GM23338 (cell line): Measurements from ENCODE around the gene ADGRB2. TPM values are rescaled to one million over a fixed set of nuclear protein-coding genes. Genes with fewer than 3 reads are reported as not detected.

Experiments
- CREB1 ChIP-seq: fragments of 250-450 bp; sonication (Bioruptor Pico); IDR thresholded peaks from 2 replicates; pipeline ENCODE4 v1.5.0; 2020; ENCODE audit warnings: low read depth, mild to moderate bottlenecking, moderate library complexity
- ETS1 ChIP-seq: IDR thresholded peaks from 2 replicates; pipeline ENCODE4 v1.6.1; 2016; ENCODE audit warnings: antibody characterized with exemption
- EZH2phosphoT487 ChIP-seq: fragments of 200-600 bp; sonication (generic); IDR thresholded peaks from one replicate; pipeline ENCODE4 v1.8.1; 2018; ENCODE audit warnings: antibody characterized with exemption; ENCODE audit not compliant: unreplicated experiment
- JUNB ChIP-seq: IDR thresholded peaks from one replicate; pipeline ENCODE4 v1.6.1; 2016; ENCODE audit warnings: antibody characterized with exemption; ENCODE audit not compliant: unreplicated experiment
- NANOG ChIP-seq: IDR thresholded peaks from 2 replicates; pipeline ENCODE4 v1.6.1; 2016; ENCODE audit warnings: antibody characterized with exemption, borderline replicate concordance
- REST ChIP-seq: IDR thresholded peaks from one replicate; pipeline ENCODE4 v1.6.1; 2018; ENCODE audit warnings: antibody characterized with exemption; ENCODE audit not compliant: unreplicated experiment
- STAT1 ChIP-seq: IDR thresholded peaks from one replicate; pipeline ENCODE4 v1.6.1; 2016; ENCODE audit warnings: antibody characterized with exemption; ENCODE audit not compliant: unreplicated experiment
- ZNF114 ChIP-seq: fragments of 250-450 bp; sonication (Bioruptor Pico); IDR thresholded peaks from 2 replicates; pipeline ENCODE4 v1.5.0; 2020; ENCODE audit warnings: mild to moderate bottlenecking, moderate library complexity
- ZNF331 ChIP-seq: fragments of 250-450 bp; sonication (Bioruptor Pico); IDR thresholded peaks from 2 replicates; pipeline ENCODE4 v1.5.0; 2020; ENCODE audit warnings: low read depth, mild to moderate bottlenecking, moderate library complexity
- ZNF462 ChIP-seq: fragments of 250-450 bp; sonication (Bioruptor Pico); IDR thresholded peaks from 2 replicates; pipeline ENCODE4 v1.5.0; 2020; ENCODE audit warnings: mild to moderate bottlenecking, moderate library complexity
- polyA plus RNA-seq: library from polyadenylated mRNA; unstranded; fragments of >200 nt; fragmentation: Nextera tagmentation; extraction: Ambion mirVana; gene quantifications from 2 replicates; pipeline ENCODE4 v1.2.1, GENCODE V29; 2016
- total RNA-seq: library from RNA; depleted of rRNA; stranded (reverse); fragments of >200 nt; shearing (Covaris generic); gene quantifications from 2 replicates; pipeline ENCODE4 v1.2.3, GENCODE V29; 2014

The ADGRB2 gene
- total and polyA plus RNA-seq, 2 experiments from 2014 or later, result 8.0 to 27.8 TPM

- TF ChIP-seq ZNF462 (no peak), NANOG (no peak), ZNF331 (CRISPR knock-in tag) (no peak), REST (no peak), EZH2phosphoT487 (no peak), CREB1 (no peak), ZNF114 (CRISPR knock-in tag) (no peak), ETS1 (no peak), JUNB (no peak), STAT1 (no peak)
Measured at GRCh38 chr1:31730336-31731048, 33.6 kb downstream of the ADGRB2 start (continued).
